Mucosa of rectum (tissue), 2 donors: Measurements from ENCODE around the gene SCGB1D1.

ENCODE experiments used
- H3K27ac ChIP-seq, 2 donors: one replicate each; pipeline ENCODE4 v1.7.0; 2013; ENCODE audit warnings: inconsistent platforms in 2 of 2, low read depth in 2 of 2, low read length in 2 of 2
- H3K27me3 ChIP-seq, 2 donors: one replicate each; pipeline ENCODE4 v1.7.0; 2013; ENCODE audit warnings: low read length in 2 of 2; ENCODE audit not compliant: control insufficient read depth in 2 of 2, insufficient read depth in 2 of 2
- H3K36me3 ChIP-seq, 2 donors: one replicate each; pipeline ENCODE4 v1.7.0; 2013; ENCODE audit warnings: low read length in 2 of 2; ENCODE audit not compliant: control insufficient read depth in 2 of 2, insufficient read depth in 2 of 2
- H3K4me1 ChIP-seq, 2 donors: one replicate each; pipeline ENCODE4 v1.7.0; 2013; ENCODE audit warnings: low read length in 2 of 2, mild to moderate bottlenecking in 1 of 2; ENCODE audit not compliant: control insufficient read depth in 2 of 2, insufficient read depth in 2 of 2
- H3K4me3 ChIP-seq, 2 donors: one replicate each; pipeline ENCODE4 v1.7.0; 2013; ENCODE audit warnings: low read length in 2 of 2
- H3K9ac ChIP-seq, 2 donors: one replicate each; pipeline ENCODE4 v1.7.0; 2013; ENCODE audit warnings: low read length in 2 of 2, low read depth in 1 of 2, mild to moderate bottlenecking in 1 of 2
- H3K9me3 ChIP-seq, 2 donors: one replicate each; pipeline ENCODE4 v1.7.0; 2013; ENCODE audit warnings: low read length in 2 of 2; ENCODE audit not compliant: control insufficient read depth in 2 of 2
- donor health status: healthy.
- donor health status: Normal muscosa, but diverticular disease.

The SCGB1D1 gene

GRCh38 chr11:62217191-62217748 is 27.3 kb downstream of the SCGB1D1 start:
- no peaks in the 10 kb centered on the region for H3K27me3 ChIP-seq
- H3K9me3 ChIP-seq = peaks cover 3 to 6% of the 10 kb centered on the region in 2 donors
- no peaks in the 10 kb centered on the region for H3K36me3 ChIP-seq
- no peak overlapping the region for H3K4me3 ChIP-seq
- no peaks in the 10 kb centered on the region for H3K4me1 ChIP-seq
- H3K27ac ChIP-seq = no peak overlapping the region
- no peak overlapping the region for H3K9ac ChIP-seq

GRCh38 chr11:62221498-62221897 is 31.5 kb downstream of the SCGB1D1 start:
- no peak overlapping the region for H3K9ac ChIP-seq
- H3K27ac ChIP-seq = no peak overlapping the region
- no peak overlapping the region for H3K4me3 ChIP-seq
- H3K27me3 ChIP-seq = no peaks in the 10 kb centered on the region
- H3K4me1 ChIP-seq = no peaks in the 10 kb centered on the region
- H3K36me3 ChIP-seq = no peaks in the 10 kb centered on the region
- H3K9me3 ChIP-seq = peaks cover 6 to 20% of the 10 kb centered on the region in 2 donors

- Histone ChIP-seq H3K9me3 (peaks cover 6 to 20% of the 10 kb centered on the region in 2 donors), H3K4me3 (no peak overlapping the region), H3K9ac (no peak overlapping the region), H3K27ac (no peak overlapping the region), H3K36me3 (no peaks in the 10 kb centered on the region), H3K27me3 (no peaks in the 10 kb centered on the region), H3K4me1 (no peaks in the 10 kb centered on the region)
These were observed 33.1 kb downstream of the SCGB1D1 start for GRCh38 chr11:62223095-62223494.

GRCh38 chr11:62233730-62234129 is 43.7 kb downstream of the SCGB1D1 start:
- no peak overlapping the region for H3K4me3 ChIP-seq
- peaks cover 2 to 7% of the 10 kb centered on the region in 2 donors for H3K27me3 ChIP-seq
- H3K4me1 ChIP-seq = no peaks in the 10 kb centered on the region
- H3K9me3 ChIP-seq = no peaks in the 10 kb centered on the region
- H3K9ac ChIP-seq = no peak overlapping the region
- H3K36me3 ChIP-seq = no peaks in the 10 kb centered on the region
- H3K27ac ChIP-seq = no peak overlapping the region

GRCh38 chr11:62236187-62236586 is 46.2 kb downstream of the SCGB1D1 start:
- H3K4me1 ChIP-seq = no peaks in the 10 kb centered on the region
- no peaks in the 10 kb centered on the region for H3K36me3 ChIP-seq
- H3K9me3 ChIP-seq = no peaks in the 10 kb centered on the region
- no peak overlapping the region for H3K9ac ChIP-seq
- H3K4me3 ChIP-seq = no peak overlapping the region
- H3K27me3 ChIP-seq = peaks cover 2 to 8% of the 10 kb centered on the region in 2 donors
- no peak overlapping the region for H3K27ac ChIP-seq

GRCh38 chr11:62237499-62237898 is 47.5 kb downstream of the SCGB1D1 start:
- H3K36me3 ChIP-seq = no peaks in the 10 kb centered on the region
- no peaks in the 10 kb centered on the region for H3K9me3 ChIP-seq

GRCh38 chr11:62238151-62238550 is 48.1 kb downstream of the SCGB1D1 start:
- Histone ChIP-seq H3K36me3 (no peaks in the 10 kb centered on the region), H3K27me3 (peaks cover 2 to 8% of the 10 kb centered on the region in 2 donors), H3K27ac (no peak overlapping the region), H3K4me3 (no peak overlapping the region), H3K9ac (no peak overlapping the region), H3K9me3 (no peaks in the 10 kb centered on the region), H3K4me1 (no peaks in the 10 kb centered on the region)

More at GRCh38 chr11:62237499-62237898, 47.5 kb downstream of the SCGB1D1 start:
- no peak overlapping the region for H3K27ac ChIP-seq
- H3K9ac ChIP-seq = no peak overlapping the region
- H3K27me3 ChIP-seq = peaks cover 2 to 8% of the 10 kb centered on the region in 2 donors
- no peak overlapping the region for H3K4me3 ChIP-seq
- no peaks in the 10 kb centered on the region for H3K4me1 ChIP-seq

GRCh38 chr11:62241095-62241494 is 51.1 kb downstream of the SCGB1D1 start:
- Histone ChIP-seq H3K36me3 (no peaks in the 10 kb centered on the region), H3K4me3 (no peak overlapping the region), H3K9ac (no peak overlapping the region), H3K9me3 (no peaks in the 10 kb centered on the region), H3K4me1 (no peaks in the 10 kb centered on the region), H3K27ac (no peak overlapping the region), H3K27me3 (peaks cover 0 to 4% of the 10 kb centered on the region in 2 donors)

GRCh38 chr11:62242021-62242420 is 52.0 kb downstream of the SCGB1D1 start, which contains the start of gene SCGB1D2:
Gene SCGB1D2, plus strand, starts transcription at chr11:62242239. Its CDS starts 69 bp downstream, at chr11:62242308.
- H3K36me3 ChIP-seq = no peaks in the 10 kb centered on the region
- H3K4me1 ChIP-seq = no peaks in the 10 kb centered on the region
- H3K4me3 ChIP-seq = no peak within 1 kb of the TSS
- H3K9me3 ChIP-seq = no peaks in the 10 kb centered on the region
- peaks cover 0 to 4% of the 10 kb centered on the region in 2 donors for H3K27me3 ChIP-seq
- H3K9ac ChIP-seq = no peak within 1 kb of the TSS
- no peak within 1 kb of the TSS for H3K27ac ChIP-seq
